Right ventricle myocardium superior (tissue), 1 donor: Measurements from ENCODE around the gene HYI. TPM values are rescaled to one million over a fixed set of nuclear protein-coding genes. Genes with fewer than 3 reads are reported as not detected.
"Not testable (repeated sequence)": the region's sequence is repeated elsewhere in the genome, so short reads cannot be mapped to it uniquely, and the experiment has no call there.

ENCODE experiments used
- ATAC-seq: fragments of 200-7000 bp; cut with Tn5 transposase; one replicate; pipeline ENCODE4 v1.9.1; 2020; ENCODE audit warnings: mild to moderate bottlenecking; ENCODE audit not compliant: poor library complexity
- DNase-seq: peaks from one replicate; pipeline ENCODE4 v3.0.0-alpha.2; 2020
- intact Hi-C: fragments of 100-400 bp; cut with DNase I; formaldehyde crosslinking; loops from one replicate; pipeline ENCODE4 v1.11.2; 2022
- total RNA-seq: library from RNA; stranded (reverse); fragmentation: NEBNext Ultra II Directional; extraction: Animal tissue kit (Norgen Biotek cat#: 25700); gene quantifications from one replicate; pipeline ENCODE4 v1.2.1, GENCODE V29; 2021
- donor health status: DM: no; HTN: yes; CAD: no; lungs with severe emphysema.

The HYI gene
- total RNA-seq, 1 donor from 2014 or later, result 20.1 TPM

GRCh38 chr1:43468414-43468813, 14.7 kb upstream of the HYI start:
- intact Hi-C loops, result no loop called here
- DNase-seq, result no peak
- ATAC-seq, result no peak

GRCh38 chr1:43466403-43466802, 12.7 kb upstream of the HYI start:
- ATAC-seq (no peak), DNase-seq (no peak)
- intact Hi-C loops, result no loop called here

GRCh38 chr1:43465505-43466067, 11.9 kb upstream of the HYI start:
- DNase-seq (no peak), ATAC-seq (no peak)
- intact Hi-C loops, result no loop called here

GRCh38 chr1:43464681-43465504, 11.2 kb upstream of the HYI start:
- intact Hi-C loops, result no loop called here
- no peak for ATAC-seq
- DNase-seq, result no peak

GRCh38 chr1:43463479-43463878, 9.7 kb upstream of the HYI start:
- intact Hi-C loops, result no loop called here
- no peak for ATAC-seq
- DNase-seq, result no peak

GRCh38 chr1:43460988-43461693, 7.4 kb upstream of the HYI start:
- intact Hi-C loops, result no loop called here
- DNase-seq, result no peak
- ATAC-seq, result no peak

GRCh38 chr1:43458379-43458778, 4.6 kb upstream of the HYI start:
- DNase-seq, ATAC-seq, intact Hi-C loops: not testable (repeated sequence)

- DNase-seq (no peak), ATAC-seq (no peak)
- intact Hi-C loops, result no loop called here
Measured at GRCh38 chr1:43455213-43455889, 1.6 kb upstream of the HYI start.

GRCh38 chr1:43454270-43455011, 710 bp upstream of the HYI start:
- DNase-seq, result peak; percentile 79
- peak; percentile 88 for ATAC-seq
- intact Hi-C loops, result no loop called here

GRCh38 chr1:43452789-43453441, 816 bp downstream of the HYI start:
- DNase-seq (no peak), ATAC-seq (peak; percentile 5)
- intact Hi-C loops, result no loop called here

- no peak for DNase-seq
- no peak for ATAC-seq
- intact Hi-C loops, result no loop called here
Measured at GRCh38 chr1:43451701-43452532, 1.8 kb downstream of the HYI start.

GRCh38 chr1:43451157-43451591, 2.6 kb downstream of the HYI start:
- intact Hi-C loops, result no loop called here
- DNase-seq (no peak), ATAC-seq (no peak)

- ATAC-seq (no peak), DNase-seq (no peak)
- intact Hi-C loops, result no loop called here
Measured at GRCh38 chr1:43450251-43450941, 3.3 kb downstream of the HYI start.

GRCh38 chr1:43449708-43450069, 4.0 kb downstream of the HYI start:
- intact Hi-C loops, result no loop called here
- ATAC-seq (no peak), DNase-seq (no peak)

GRCh38 chr1:43448955-43449707, 4.6 kb downstream of the HYI start:
- DNase-seq, result no peak

More at GRCh38 chr1:43448955-43449707, 4.6 kb downstream of the HYI start:
- ATAC-seq, result no peak
- intact Hi-C loops, result no loop called here
